Sigmoid colon (tissue), 4 donors: ENCODE data around the gene LEFTY2.

ENCODE experiments used
- POLR2AphosphoS5 ChIP-seq, 4 donors: sonication (generic); formaldehyde crosslinking; IDR thresholded peaks; one replicate each; pipeline ENCODE4 v1.6.1; 2017; ENCODE audit warnings: antibody characterized with exemption in 4 of 4
- TF ChIP-seq, protein P1 (sequence below), 4 experiments: fragments of 450-650 bp in 3 of 4; fragments of 200-600 bp in 1 of 4; IDR thresholded peaks; one replicate each; pipeline ENCODE4 v1.5.1; 2016 to 2019; ENCODE audit warnings: antibody characterized with exemption in 4 of 4, mild to moderate bottlenecking in 3 of 4, moderate library complexity in 2 of 4

DNA sequence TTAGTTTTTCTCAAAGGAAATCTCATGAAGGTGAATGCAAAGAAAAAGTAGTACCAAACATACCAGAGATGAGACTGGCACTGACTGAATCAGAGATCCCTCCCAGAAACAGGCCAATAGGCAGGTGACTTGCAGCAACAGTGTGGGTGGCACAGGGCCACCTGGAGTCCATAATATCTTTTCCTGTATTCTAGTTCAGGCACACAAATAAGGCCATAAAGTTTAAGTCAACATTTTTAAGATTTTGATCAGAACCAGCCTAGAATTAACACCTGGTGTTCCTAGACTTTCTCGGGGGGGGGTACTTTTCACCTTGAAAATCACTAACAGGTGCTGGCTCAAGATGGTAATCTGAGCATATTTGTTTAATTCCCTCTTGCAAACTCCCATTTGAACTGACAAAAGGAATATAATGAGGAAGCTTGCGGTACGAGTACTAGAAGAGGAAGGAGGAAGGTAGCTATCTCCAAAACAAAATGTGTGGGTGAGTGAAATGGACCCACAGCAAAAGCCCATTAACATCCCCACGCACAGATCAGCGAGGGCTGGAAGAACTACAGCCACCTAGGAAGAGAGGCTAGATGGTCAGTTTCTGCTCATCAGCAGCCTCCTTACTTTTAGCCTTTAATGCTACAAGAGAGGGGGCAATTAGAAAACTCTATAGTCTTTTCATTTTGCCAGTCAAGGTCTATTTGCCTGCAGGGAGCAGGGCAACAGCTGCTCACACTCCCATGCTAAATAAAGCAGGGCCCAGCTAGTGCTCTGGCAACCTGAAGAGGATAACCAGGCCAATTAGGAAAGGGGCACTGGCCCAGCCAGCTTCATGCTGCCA lies 39.2 kb upstream of the LEFTY2 start:
- TF ChIP-seq, protein P1, sequence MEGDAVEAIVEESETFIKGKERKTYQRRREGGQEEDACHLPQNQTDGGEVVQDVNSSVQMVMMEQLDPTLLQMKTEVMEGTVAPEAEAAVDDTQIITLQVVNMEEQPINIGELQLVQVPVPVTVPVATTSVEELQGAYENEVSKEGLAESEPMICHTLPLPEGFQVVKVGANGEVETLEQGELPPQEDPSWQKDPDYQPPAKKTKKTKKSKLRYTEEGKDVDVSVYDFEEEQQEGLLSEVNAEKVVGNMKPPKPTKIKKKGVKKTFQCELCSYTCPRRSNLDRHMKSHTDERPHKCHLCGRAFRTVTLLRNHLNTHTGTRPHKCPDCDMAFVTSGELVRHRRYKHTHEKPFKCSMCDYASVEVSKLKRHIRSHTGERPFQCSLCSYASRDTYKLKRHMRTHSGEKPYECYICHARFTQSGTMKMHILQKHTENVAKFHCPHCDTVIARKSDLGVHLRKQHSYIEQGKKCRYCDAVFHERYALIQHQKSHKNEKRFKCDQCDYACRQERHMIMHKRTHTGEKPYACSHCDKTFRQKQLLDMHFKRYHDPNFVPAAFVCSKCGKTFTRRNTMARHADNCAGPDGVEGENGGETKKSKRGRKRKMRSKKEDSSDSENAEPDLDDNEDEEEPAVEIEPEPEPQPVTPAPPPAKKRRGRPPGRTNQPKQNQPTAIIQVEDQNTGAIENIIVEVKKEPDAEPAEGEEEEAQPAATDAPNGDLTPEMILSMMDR (IDR thresholded peaks at IDR 0.05): no peak
- no peak for TF ChIP-seq POLR2AphosphoS5 (IDR thresholded peaks at IDR 0.05)
